ENCODE results near the gene ACSM4. TPM values are rescaled to one million over a fixed set of nuclear protein-coding genes. Genes with fewer than 3 reads are reported as not detected.

The ACSM4 gene
- total and polyA plus RNA-seq, 2 of the 8 experiments (the other 6 are each of a cell fraction or from before 2014, with no cell fraction given), result not detected

DNA sequence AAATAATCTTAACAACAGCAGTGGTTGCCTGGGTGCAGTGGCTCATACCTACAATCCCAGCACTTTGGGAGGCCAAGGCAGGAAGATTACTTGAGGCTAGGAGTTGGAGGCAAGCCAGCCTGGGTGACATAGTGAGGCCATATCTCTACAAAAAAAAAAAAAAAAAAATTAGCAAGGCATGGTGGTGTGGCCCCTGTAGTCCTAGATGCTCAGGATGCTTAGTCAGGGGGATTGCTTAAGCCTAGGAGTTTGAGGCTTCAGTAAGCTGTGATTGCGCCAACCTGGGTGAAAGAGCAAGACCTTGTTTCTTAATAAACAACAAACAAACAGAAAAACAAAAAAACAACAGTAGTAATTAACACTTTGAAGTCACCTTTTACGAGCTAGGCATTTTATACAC is 642 bp upstream of the ACSM4 start:
- CTCF ChIA-PET (ENCODE audit: partially characterized antibody), result interaction anchor here (0.6 to 3.1 kb wide), 3 partner anchors 10 to 335 kb away, joined by 3 to 8 read pairs (median 3); no protein-coding TSS in a partner anchor
- no peak overlapping the region for H3K27ac ChIP-seq (ENCODE audit: low read depth, low read length)

More for the DNA sequence above, 642 bp upstream of the ACSM4 start:
- Histone ChIP-seq H3K4me2 (ENCODE audit: insufficient read depth in 1 of 2, low read depth in 2 of 2, low read length in 2 of 2) (no peak overlapping the region), H2BK15ac (ENCODE audit: low read length) (no peak overlapping the region), H3K4ac (replicated peaks; ENCODE audit: insufficient read length, low read depth, low read length) (no peak overlapping the region), H3K18ac (ENCODE audit: extremely low read depth, low read length) (no peak overlapping the region), H3K79me1 (ENCODE audit: low read depth, low read length) (no peaks in the 10 kb centered on the region), H3K36me3 (ENCODE audit: control insufficient read depth in 2 of 4, insufficient read depth in 4 of 4, low read length in 3 of 4) (no peaks in the 10 kb centered on the region), H2BK12ac (ENCODE audit: low read depth, low read length) (no peak overlapping the region), H3K14ac (ENCODE audit: insufficient read length) (no peak overlapping the region), H2AK5ac (ENCODE audit: low read depth, low read length) (no peak overlapping the region), H3K23me2 (ENCODE audit: low read depth, low read length) (no peaks in the 10 kb centered on the region), H3K4me1 (replicated peaks in 1 of 4; ENCODE audit: control insufficient read depth in 3 of 4, insufficient read depth in 4 of 4, low read length in 3 of 4) (peaks cover 0 to 7% (median 2%) of the 10 kb centered on the region in 4 experiments; a peak in 2 of 7 replicates), H3K9me3 (ENCODE audit: insufficient read depth in 2 of 2, low read depth in 1 of 2, low read length in 1 of 2) (no peaks in the 10 kb centered on the region), H4K91ac (replicated peaks; ENCODE audit: insufficient read length, low read length) (no peak overlapping the region), H4K5ac (ENCODE audit: insufficient read length, low read depth, low read length) (no peak overlapping the region), H4K8ac (ENCODE audit: extremely low read depth, insufficient read depth, low read length) (no peak overlapping the region), H2BK120ac (replicated peaks; ENCODE audit: low read depth, low read length) (no peak overlapping the region), H2AFZ (ENCODE audit: low read length) (no peak overlapping the region), H3K9ac (replicated peaks in 1 of 4; ENCODE audit: extremely low read depth in 1 of 4, low read depth in 3 of 4, low read length in 3 of 4) (no peak overlapping the region), H3K4me3 (ENCODE audit: extremely low read depth in 1 of 4, insufficient read depth in 2 of 4, low read depth in 3 of 4, low read length in 4 of 4) (no peak overlapping the region), H3K23ac (ENCODE audit: insufficient read length) (no peak overlapping the region), H4K20me1 (replicated peaks in 1 of 2; ENCODE audit: control insufficient read depth in 1 of 2, insufficient read depth in 2 of 2, low read length in 2 of 2) (no peaks in the 10 kb centered on the region), H2BK5ac (ENCODE audit: low read depth, low read length) (no peak overlapping the region), H2BK20ac (ENCODE audit: low read length) (no peak overlapping the region), H3K27me3 (replicated peaks in 1 of 4; ENCODE audit: control insufficient read depth in 3 of 4, extremely low read depth in 1 of 4, insufficient read depth in 3 of 4, low read length in 3 of 4) (no peaks in the 10 kb centered on the region), H3K79me2 (ENCODE audit: control insufficient read depth in 1 of 2, insufficient read depth in 2 of 2, low read length in 2 of 2) (no peaks in the 10 kb centered on the region), H3K56ac (replicated peaks; ENCODE audit: insufficient read length, low read depth, low read length) (no peak overlapping the region)
- 92% methylated on average over 2 of the region's 2 CpGs; no CpG with 5 or more reads in 1 of the 2 experiments for WGBS, 2 experiments (ENCODE audit: extremely low coverage in 1 of 2, insufficient coverage in 1 of 2, insufficient read length in 1 of 2, insufficient replicate concordance in 2 of 2, low coverage in 1 of 2, low lambda C conversion rate in 2 of 2, missing lambda C conversion rate in 1 of 2)
- TF ChIP-seq HDAC6 (IDR thresholded peaks at IDR 0.05; ENCODE audit: low read depth, low read length) (no peak), SP1 (IDR thresholded peaks at IDR 0.05; ENCODE audit: low read depth, low read length) (no peak), SAP30 (IDR thresholded peaks at IDR 0.05; ENCODE audit: insufficient read depth, insufficient replicate concordance, low read length) (no peak), EZH2 (IDR thresholded peaks at IDR 0.05; ENCODE audit: low read depth, low read length, severe bottlenecking) (no peak), CREB1 (IDR thresholded peaks at IDR 0.05) (no peak), CBX5 (IDR thresholded peaks at IDR 0.05; ENCODE audit: low read depth, low read length) (no peak), CEBPB (IDR thresholded peaks at IDR 0.05; ENCODE audit: low read depth, low read length) (no peak), ZNF274 (IDR thresholded peaks at IDR 0.05; ENCODE audit: borderline replicate concordance, extremely low read depth, low read length) (no peak), CTBP2 (IDR thresholded peaks at IDR 0.05; ENCODE audit: borderline replicate concordance, insufficient read depth, insufficient read length, low read length) (no peak), TBP (IDR thresholded peaks at IDR 0.05; ENCODE audit: low read depth, low read length) (no peak), CBX8 (IDR thresholded peaks at IDR 0.05; ENCODE audit: borderline replicate concordance, low read depth, low read length) (no peak), BRCA1 (IDR thresholded peaks at IDR 0.05; ENCODE audit: low read depth, low read length) (no peak), RAD21 (IDR thresholded peaks at IDR 0.05 in 1 of 2, conservative IDR thresholded peaks at IDR 0.05 in 1 of 2; ENCODE audit: low read depth in 2 of 2, low read length in 2 of 2) (no peak), YY1 (IDR thresholded peaks at IDR 0.05; ENCODE audit: low read depth, low read length) (no peak), SUZ12 (IDR thresholded peaks at IDR 0.05; ENCODE audit: low read length) (no peak)
- FAIRE-seq (no peak), DNase-seq (ENCODE audit: low read depth in 1 of 2, low spot score in 2 of 2) (no peak)
- POLR2A ChIA-PET (ENCODE audit: partially characterized antibody), result no interaction called here

All from H1 (cell line).